H1 (cell line): ENCODE results near the gene MAOB.

Experiments used
- BACH1 ChIP-seq: IDR thresholded peaks from 2 replicates; pipeline ENCODE4 v1.6.1; 2012; ENCODE audit warnings: low read length, improper control_type of control experiment
- CHD1 ChIP-seq: IDR thresholded peaks from 2 replicates; pipeline ENCODE4 v1.6.1; 2012; ENCODE audit warnings: low read depth, low read length, improper control_type of control experiment
- EP300 ChIP-seq, 2 experiments: IDR thresholded peaks; 1 replicate in 1 of 2; 2 replicates in 1 of 2; pipeline ENCODE4 v1.6.1; 2011 to 2012; ENCODE audit warnings: low read depth in 2 of 2, low read length in 2 of 2, mild to moderate bottlenecking in 2 of 2, borderline replicate concordance in 1 of 2, inconsistent platforms in 1 of 2, moderate library complexity in 1 of 2
- TF ChIP-seq, protein P1 (sequence below), 3 experiments: IDR thresholded peaks; 1 replicate in 2 of 3; 2 replicates in 1 of 3; pipeline versions ENCODE4 v1.5.1 to v1.6.1; 2011; ENCODE audit warnings: low read length in 3 of 3, mild to moderate bottlenecking in 3 of 3, inconsistent platforms in 2 of 3, low read depth in 1 of 3, moderate library complexity in 1 of 3; ENCODE audit not compliant: insufficient read depth in 1 of 3; ENCODE audit errors: control extremely low read depth in 1 of 3

DNA sequence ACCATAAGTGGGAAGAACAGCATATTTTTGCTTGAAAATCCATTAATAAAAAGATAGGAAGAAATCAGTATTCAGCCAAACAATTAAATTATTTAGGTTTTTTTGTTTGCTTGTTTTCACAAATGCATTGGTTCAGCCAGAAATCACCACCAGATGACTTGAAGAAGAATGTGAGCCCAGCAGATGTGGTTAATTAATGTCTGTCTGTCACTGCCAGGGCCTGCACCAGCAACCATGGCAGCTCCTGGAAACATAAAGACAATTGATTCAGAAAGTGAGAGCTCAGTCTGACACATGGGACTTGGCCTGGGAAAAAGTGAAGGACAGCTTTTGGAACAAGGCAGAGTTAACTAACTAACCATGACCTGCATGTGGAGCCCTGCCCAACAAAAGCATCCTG lies 74.0 kb downstream of the MAOB start:
- TF ChIP-seq CHD1 (no peak), EP300 (IDR thresholded peaks at IDR 0.05; ENCODE audit: borderline replicate concordance in 1 of 2, low read depth in 2 of 2, low read length in 2 of 2) (no peak), BACH1 (no peak)
- TF ChIP-seq, protein P1, sequence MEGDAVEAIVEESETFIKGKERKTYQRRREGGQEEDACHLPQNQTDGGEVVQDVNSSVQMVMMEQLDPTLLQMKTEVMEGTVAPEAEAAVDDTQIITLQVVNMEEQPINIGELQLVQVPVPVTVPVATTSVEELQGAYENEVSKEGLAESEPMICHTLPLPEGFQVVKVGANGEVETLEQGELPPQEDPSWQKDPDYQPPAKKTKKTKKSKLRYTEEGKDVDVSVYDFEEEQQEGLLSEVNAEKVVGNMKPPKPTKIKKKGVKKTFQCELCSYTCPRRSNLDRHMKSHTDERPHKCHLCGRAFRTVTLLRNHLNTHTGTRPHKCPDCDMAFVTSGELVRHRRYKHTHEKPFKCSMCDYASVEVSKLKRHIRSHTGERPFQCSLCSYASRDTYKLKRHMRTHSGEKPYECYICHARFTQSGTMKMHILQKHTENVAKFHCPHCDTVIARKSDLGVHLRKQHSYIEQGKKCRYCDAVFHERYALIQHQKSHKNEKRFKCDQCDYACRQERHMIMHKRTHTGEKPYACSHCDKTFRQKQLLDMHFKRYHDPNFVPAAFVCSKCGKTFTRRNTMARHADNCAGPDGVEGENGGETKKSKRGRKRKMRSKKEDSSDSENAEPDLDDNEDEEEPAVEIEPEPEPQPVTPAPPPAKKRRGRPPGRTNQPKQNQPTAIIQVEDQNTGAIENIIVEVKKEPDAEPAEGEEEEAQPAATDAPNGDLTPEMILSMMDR (IDR thresholded peaks at IDR 0.05; ENCODE audit: control extremely low read depth in 1 of 3, insufficient read depth in 1 of 3, low read depth in 1 of 3, low read length in 3 of 3): no peak
